ENCODE data around the gene PICALM.

PICALM gene

GRCh38 chr11:86068951-86069407, at the start of gene PICALM:
Gene PICALM (minus strand): TSS chr11:86069084. CDS start chr11:86068780, 304 bp downstream.
- TF ChIP-seq GATA3 (IDR thresholded peaks at IDR 0.05; ENCODE audit: low read depth, low read length) (no peak), GATA2 (IDR thresholded peaks at IDR 0.05; ENCODE audit: low read depth, low read length) (no peak)

GRCh38 chr11:86118253-86118652, 49.4 kb upstream of the PICALM start:
- no peak for TF ChIP-seq GATA2 (IDR thresholded peaks at IDR 0.05; ENCODE audit: low read depth, low read length)
- no peak for TF ChIP-seq GATA3 (IDR thresholded peaks at IDR 0.05; ENCODE audit: low read depth, low read length)

- TF ChIP-seq GATA2 (IDR thresholded peaks at IDR 0.05; ENCODE audit: low read depth, low read length): no peak
- no peak for TF ChIP-seq GATA3 (IDR thresholded peaks at IDR 0.05; ENCODE audit: low read depth, low read length)
Observed at GRCh38 chr11:86117712-86118063, 48.8 kb upstream of the PICALM start.

- TF ChIP-seq GATA2 (IDR thresholded peaks at IDR 0.05; ENCODE audit: low read depth, low read length) (no peak), GATA3 (IDR thresholded peaks at IDR 0.05; ENCODE audit: low read depth, low read length) (no peak)
Observed at GRCh38 chr11:86117001-86117711, 48.3 kb upstream of the PICALM start.

- TF ChIP-seq GATA3 (IDR thresholded peaks at IDR 0.05; ENCODE audit: low read depth, low read length): no peak
- TF ChIP-seq GATA2 (IDR thresholded peaks at IDR 0.05; ENCODE audit: low read depth, low read length): no peak
Observed at GRCh38 chr11:86116386-86116726, 47.5 kb upstream of the PICALM start.

GRCh38 chr11:86115542-86116385, 46.9 kb upstream of the PICALM start:
- no peak for TF ChIP-seq GATA2 (IDR thresholded peaks at IDR 0.05; ENCODE audit: low read depth, low read length)
- no peak for TF ChIP-seq GATA3 (IDR thresholded peaks at IDR 0.05; ENCODE audit: low read depth, low read length)

- no peak for TF ChIP-seq GATA2 (IDR thresholded peaks at IDR 0.05; ENCODE audit: low read depth, low read length)
Observed at GRCh38 chr11:86108890-86109638, 40.2 kb upstream of the PICALM start.

- TF ChIP-seq GATA3 (IDR thresholded peaks at IDR 0.05; ENCODE audit: low read depth, low read length) (no peak), GATA2 (IDR thresholded peaks at IDR 0.05; ENCODE audit: low read depth, low read length) (no peak)
Observed at GRCh38 chr11:86108191-86108590, 39.3 kb upstream of the PICALM start.

GRCh38 chr11:86106916-86107315, 38.0 kb upstream of the PICALM start:
- no peak for TF ChIP-seq GATA3 (IDR thresholded peaks at IDR 0.05; ENCODE audit: low read depth, low read length)
- no peak for TF ChIP-seq GATA2 (IDR thresholded peaks at IDR 0.05; ENCODE audit: low read depth, low read length)

- TF ChIP-seq GATA3 (IDR thresholded peaks at IDR 0.05; ENCODE audit: low read depth, low read length) (no peak), GATA2 (IDR thresholded peaks at IDR 0.05; ENCODE audit: low read depth, low read length) (no peak)
Observed at GRCh38 chr11:86103808-86104207, 34.9 kb upstream of the PICALM start.

GRCh38 chr11:86101941-86102407, 33.1 kb upstream of the PICALM start:
- TF ChIP-seq GATA2 (IDR thresholded peaks at IDR 0.05; ENCODE audit: low read depth, low read length): no peak
- TF ChIP-seq GATA3 (IDR thresholded peaks at IDR 0.05; ENCODE audit: low read depth, low read length): no peak

- no peak for TF ChIP-seq GATA2 (IDR thresholded peaks at IDR 0.05; ENCODE audit: low read depth, low read length)
- no peak for TF ChIP-seq GATA3 (IDR thresholded peaks at IDR 0.05; ENCODE audit: low read depth, low read length)
Observed at GRCh38 chr11:86101493-86101892, 32.6 kb upstream of the PICALM start.

- TF ChIP-seq GATA3 (IDR thresholded peaks at IDR 0.05; ENCODE audit: low read depth, low read length) (no peak), GATA2 (IDR thresholded peaks at IDR 0.05; ENCODE audit: low read depth, low read length) (no peak)
Observed at GRCh38 chr11:86099874-86100273, 31.0 kb upstream of the PICALM start.

GRCh38 chr11:86097980-86098379, 29.1 kb upstream of the PICALM start:
- TF ChIP-seq GATA2 (IDR thresholded peaks at IDR 0.05; ENCODE audit: low read depth, low read length) (no peak), GATA3 (IDR thresholded peaks at IDR 0.05; ENCODE audit: low read depth, low read length) (no peak)

All from SH-SY5Y (cell line).